GM13977 (cell line): ENCODE results near the gene SPRY2.

Experiments used
- DNase-seq: peaks from one replicate; pipeline ENCODE4 v3.0.0; 2012; ENCODE audit warnings: low spot score
- in situ Hi-C: fragments of 300-500 bp; cut with MboI; formaldehyde crosslinking; loops from one replicate; pipeline ENCODE4 v1.12.0; 2022; ENCODE audit warnings: low sequenced_read_pairs, low pct_unique_long_range_greater_than_20kb, mixed read lengths, inconsistent platforms; ENCODE audit not compliant: unreplicated experiment
- TF ChIP-seq, protein P1 (sequence below): IDR thresholded peaks from 2 replicates; pipeline ENCODE4 v1.5.1; 2012; ENCODE audit warnings: mild to moderate bottlenecking, control low read depth; ENCODE audit not compliant: insufficient read depth; ENCODE audit errors: extremely low read depth, missing control alignments

Gene SPRY2

GRCh38 chr13:80329250-80329649 lies 11.7 kb downstream of the SPRY2 start:
- no peak for DNase-seq

DNA sequence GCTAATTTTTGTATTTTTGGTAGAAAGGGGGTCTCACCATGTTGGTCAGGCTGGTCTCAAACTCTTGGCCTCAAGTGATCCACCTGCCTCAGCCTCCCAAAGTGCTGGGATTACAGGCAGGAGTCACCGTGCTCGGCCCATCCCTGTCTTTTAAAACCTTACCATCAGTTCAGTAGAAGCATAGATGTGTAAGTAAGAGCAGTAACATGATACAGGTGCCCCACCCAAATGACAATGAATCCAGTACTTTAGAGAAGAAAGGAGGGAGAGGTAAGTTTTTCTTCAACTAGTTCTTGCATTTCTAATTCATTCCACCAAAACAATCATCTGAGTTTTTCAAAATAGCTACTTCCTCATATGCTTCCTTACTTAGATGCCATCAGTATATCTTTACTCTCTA lies 21.9 kb downstream of the SPRY2 start:
- TF ChIP-seq, protein P1, sequence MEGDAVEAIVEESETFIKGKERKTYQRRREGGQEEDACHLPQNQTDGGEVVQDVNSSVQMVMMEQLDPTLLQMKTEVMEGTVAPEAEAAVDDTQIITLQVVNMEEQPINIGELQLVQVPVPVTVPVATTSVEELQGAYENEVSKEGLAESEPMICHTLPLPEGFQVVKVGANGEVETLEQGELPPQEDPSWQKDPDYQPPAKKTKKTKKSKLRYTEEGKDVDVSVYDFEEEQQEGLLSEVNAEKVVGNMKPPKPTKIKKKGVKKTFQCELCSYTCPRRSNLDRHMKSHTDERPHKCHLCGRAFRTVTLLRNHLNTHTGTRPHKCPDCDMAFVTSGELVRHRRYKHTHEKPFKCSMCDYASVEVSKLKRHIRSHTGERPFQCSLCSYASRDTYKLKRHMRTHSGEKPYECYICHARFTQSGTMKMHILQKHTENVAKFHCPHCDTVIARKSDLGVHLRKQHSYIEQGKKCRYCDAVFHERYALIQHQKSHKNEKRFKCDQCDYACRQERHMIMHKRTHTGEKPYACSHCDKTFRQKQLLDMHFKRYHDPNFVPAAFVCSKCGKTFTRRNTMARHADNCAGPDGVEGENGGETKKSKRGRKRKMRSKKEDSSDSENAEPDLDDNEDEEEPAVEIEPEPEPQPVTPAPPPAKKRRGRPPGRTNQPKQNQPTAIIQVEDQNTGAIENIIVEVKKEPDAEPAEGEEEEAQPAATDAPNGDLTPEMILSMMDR: no peak
- in situ Hi-C loops: no loop called here
- no peak for DNase-seq

More at GRCh38 chr13:80329250-80329649, 11.7 kb downstream of the SPRY2 start:
- TF ChIP-seq, protein P1: no peak
- in situ Hi-C loops: no loop called here

- in situ Hi-C loops: no loop called here
- no peak for DNase-seq
- TF ChIP-seq, protein P1: no peak
Observed at GRCh38 chr13:80314711-80315653, 25.9 kb downstream of the SPRY2 start.

DNA sequence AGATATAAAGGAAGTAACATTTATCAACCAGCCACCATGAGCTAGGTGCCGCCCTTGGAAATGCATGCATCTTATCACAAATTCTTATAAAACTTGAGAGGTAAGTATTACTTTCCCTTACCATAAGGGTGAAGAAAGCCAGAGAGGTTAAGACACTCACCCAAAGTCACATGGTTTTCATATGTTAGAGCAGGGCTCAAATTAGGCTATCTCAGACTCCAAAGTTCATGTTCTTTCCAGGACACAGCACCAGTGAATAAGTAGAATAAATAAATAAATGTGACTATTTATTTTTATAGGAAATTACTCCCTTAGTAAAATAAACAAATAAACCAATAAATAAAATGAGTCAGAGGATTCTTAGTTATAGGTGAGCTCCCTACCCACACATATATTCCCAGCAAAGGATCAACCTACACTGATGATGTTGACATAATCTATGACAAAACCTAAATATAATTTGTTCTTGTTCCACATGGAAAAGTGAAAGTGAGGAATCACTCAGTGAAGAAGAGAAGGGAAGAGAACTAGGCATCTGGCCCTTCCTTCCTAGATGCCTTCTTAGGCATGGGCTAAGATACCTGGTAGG lies 27.2 kb downstream of the SPRY2 start:
- DNase-seq: no peak
- in situ Hi-C loops: no loop called here
- TF ChIP-seq, protein P1: no peak

DNA sequence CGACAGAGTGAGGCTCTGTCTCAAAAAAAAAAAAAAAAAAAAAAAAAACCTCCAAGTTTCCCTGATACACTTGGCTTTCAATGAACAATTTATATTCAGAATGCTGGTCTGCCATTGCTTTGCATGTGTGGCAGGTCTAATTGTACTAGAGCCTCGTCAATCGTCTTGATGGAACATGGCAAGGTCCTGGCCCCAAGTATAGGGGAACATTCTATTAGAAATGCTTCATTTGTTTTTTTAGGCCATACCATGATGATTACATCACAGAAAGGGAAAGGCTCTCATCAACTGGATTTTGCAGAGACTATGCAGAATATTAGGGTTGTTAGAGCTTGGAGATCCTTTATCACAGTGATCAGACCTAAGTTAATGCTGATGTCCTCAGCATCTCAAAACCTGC lies 28.0 kb downstream of the SPRY2 start:
- TF ChIP-seq, protein P1: no peak
- no peak for DNase-seq
- in situ Hi-C loops: no loop called here

DNA sequence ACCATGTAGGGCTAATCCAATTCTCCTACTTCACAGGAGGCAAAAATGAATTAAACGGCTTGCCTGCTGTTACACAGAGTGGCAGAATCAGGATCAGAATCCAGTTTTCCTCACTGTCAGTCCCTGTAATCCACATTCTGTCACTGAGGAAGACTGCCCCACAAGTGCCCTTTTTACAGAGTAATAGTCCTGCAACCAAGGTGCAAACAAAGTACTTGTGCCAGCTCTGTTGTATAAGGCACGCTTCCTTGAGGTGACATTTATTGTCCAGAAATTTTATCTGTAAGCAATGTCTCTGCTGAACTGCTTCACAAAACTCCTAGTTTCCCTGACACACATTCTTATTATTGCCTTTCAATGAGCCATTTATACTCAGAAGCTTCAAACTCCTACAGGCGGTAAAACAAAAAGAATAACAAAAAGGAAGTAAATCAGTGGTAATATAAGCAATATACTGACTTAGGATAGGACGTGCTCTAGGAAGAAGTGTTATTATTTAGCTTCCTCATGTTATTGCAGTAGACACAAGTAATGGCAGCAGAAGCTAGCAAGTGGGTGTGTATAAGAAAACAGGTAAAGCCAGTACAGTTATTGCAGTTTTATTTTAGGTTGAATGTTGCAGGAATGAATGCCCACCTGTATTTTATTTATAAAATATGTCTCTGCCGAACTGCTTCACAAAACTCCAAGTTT lies 28.8 kb downstream of the SPRY2 start:
- DNase-seq: no peak
- TF ChIP-seq, protein P1: no peak
- in situ Hi-C loops: no loop called here
